ENCODE results near the gene HSPBP1.
"Not testable (repeated sequence)": the region's sequence is repeated elsewhere in the genome, so short reads cannot be mapped to it uniquely, and the experiment has no call there.

DNA sequence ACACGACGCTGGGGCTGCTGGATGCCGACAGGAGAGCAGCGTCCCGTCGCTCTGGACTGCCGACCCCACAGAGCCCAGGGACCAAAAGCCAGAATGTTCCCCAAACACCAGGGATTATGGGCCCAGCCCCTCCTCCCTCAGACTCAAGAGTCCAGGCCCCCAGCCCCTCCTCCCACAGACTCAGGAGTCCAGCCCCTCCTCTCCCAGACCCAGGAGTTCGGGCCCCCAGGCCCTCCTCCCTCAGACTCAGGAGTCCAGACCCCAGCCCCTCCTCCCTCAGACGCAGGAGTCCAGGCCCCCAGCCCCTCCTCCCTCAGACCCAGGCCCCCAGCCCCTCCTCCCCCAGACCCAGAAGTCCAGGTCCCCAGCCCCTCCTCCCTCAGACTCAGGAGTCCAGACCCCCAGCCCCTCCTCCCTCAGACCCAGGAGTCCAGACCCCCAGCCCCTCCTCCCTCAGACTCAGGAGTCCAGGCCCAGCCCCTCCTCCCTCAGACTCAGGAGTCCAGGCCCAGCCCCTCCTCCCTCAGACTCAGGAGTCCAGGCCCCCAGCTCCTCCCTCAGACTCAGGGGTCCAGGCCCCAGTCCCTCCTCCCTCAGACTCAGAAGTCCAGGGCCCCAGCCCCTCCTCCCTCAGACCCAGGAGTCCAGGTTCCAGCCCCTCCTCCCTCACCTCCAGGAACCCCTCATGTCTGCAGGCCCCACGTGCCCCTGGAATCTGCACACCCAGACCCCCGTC lies 55.1 kb downstream of the HSPBP1 start:
- TF ChIP-seq, protein P1, sequence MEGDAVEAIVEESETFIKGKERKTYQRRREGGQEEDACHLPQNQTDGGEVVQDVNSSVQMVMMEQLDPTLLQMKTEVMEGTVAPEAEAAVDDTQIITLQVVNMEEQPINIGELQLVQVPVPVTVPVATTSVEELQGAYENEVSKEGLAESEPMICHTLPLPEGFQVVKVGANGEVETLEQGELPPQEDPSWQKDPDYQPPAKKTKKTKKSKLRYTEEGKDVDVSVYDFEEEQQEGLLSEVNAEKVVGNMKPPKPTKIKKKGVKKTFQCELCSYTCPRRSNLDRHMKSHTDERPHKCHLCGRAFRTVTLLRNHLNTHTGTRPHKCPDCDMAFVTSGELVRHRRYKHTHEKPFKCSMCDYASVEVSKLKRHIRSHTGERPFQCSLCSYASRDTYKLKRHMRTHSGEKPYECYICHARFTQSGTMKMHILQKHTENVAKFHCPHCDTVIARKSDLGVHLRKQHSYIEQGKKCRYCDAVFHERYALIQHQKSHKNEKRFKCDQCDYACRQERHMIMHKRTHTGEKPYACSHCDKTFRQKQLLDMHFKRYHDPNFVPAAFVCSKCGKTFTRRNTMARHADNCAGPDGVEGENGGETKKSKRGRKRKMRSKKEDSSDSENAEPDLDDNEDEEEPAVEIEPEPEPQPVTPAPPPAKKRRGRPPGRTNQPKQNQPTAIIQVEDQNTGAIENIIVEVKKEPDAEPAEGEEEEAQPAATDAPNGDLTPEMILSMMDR (IDR thresholded peaks at IDR 0.05): not testable (repeated sequence)
- not testable (repeated sequence) for TF ChIP-seq POLR2A (IDR thresholded peaks at IDR 0.05; ENCODE audit: low read depth); POLR2AphosphoS5 (IDR thresholded peaks at IDR 0.05)
